H1 (cell line): ENCODE data around the gene HOXD10.

Experiments
- ATF3 ChIP-seq: IDR thresholded peaks from 2 replicates; pipeline ENCODE4 v1.6.1; 2011; ENCODE audit warnings: low read depth, mild to moderate bottlenecking, low read length; ENCODE audit not compliant: insufficient read depth
- CBX8 ChIP-seq: fragments of 300-800, 300-1000 bp; sonication (generic); IDR thresholded peaks from 2 replicates; pipeline ENCODE4 v1.7.1; 2016; ENCODE audit warnings: low read depth, low read length, borderline replicate concordance
- CTCF ChIP-seq, 3 experiments: IDR thresholded peaks; 1 replicate in 2 of 3; 2 replicates in 1 of 3; pipeline versions ENCODE4 v1.5.1 to v1.6.1; 2011; ENCODE audit warnings: low read length in 3 of 3, mild to moderate bottlenecking in 3 of 3, inconsistent platforms in 2 of 3, low read depth in 1 of 3, moderate library complexity in 1 of 3; ENCODE audit not compliant: insufficient read depth in 1 of 3; ENCODE audit errors: control extremely low read depth in 1 of 3
- EP300 ChIP-seq, 2 experiments: IDR thresholded peaks; 1 replicate in 1 of 2; 2 replicates in 1 of 2; pipeline ENCODE4 v1.6.1; 2011 to 2012; ENCODE audit warnings: low read depth in 2 of 2, low read length in 2 of 2, mild to moderate bottlenecking in 2 of 2, borderline replicate concordance in 1 of 2, inconsistent platforms in 1 of 2, moderate library complexity in 1 of 2
- KDM5A ChIP-seq: fragments of 200-600 bp; IDR thresholded peaks from 2 replicates; pipeline ENCODE4 v1.7.1; 2012; ENCODE audit warnings: mild to moderate bottlenecking, low read length, inconsistent platforms, mixed read lengths
- POLR2AphosphoS5 ChIP-seq: IDR thresholded peaks from 2 replicates; pipeline ENCODE4 v1.6.1; 2011; ENCODE audit warnings: low read depth, low read length
- RAD21 ChIP-seq, 2 experiments: IDR thresholded peaks in 1 of 2; conservative IDR thresholded peaks in 1 of 2; 2 replicates each; pipeline ENCODE4 v1.6.1; 2011; ENCODE audit warnings: low read depth in 2 of 2, low read length in 2 of 2, improper control_type of control experiment in 1 of 2, inconsistent platforms in 1 of 2, mild to moderate bottlenecking in 1 of 2, moderate library complexity in 1 of 2
- ZNF274 ChIP-seq: IDR thresholded peaks from 2 replicates; pipeline ENCODE4 v1.7.0; 2012; ENCODE audit warnings: low read length, borderline replicate concordance; ENCODE audit errors: extremely low read depth
- TF ChIP-seq, protein P1 (sequence below): IDR thresholded peaks from 2 replicates; pipeline ENCODE4 v1.6.1; 2012; ENCODE audit warnings: inconsistent platforms

DNA sequence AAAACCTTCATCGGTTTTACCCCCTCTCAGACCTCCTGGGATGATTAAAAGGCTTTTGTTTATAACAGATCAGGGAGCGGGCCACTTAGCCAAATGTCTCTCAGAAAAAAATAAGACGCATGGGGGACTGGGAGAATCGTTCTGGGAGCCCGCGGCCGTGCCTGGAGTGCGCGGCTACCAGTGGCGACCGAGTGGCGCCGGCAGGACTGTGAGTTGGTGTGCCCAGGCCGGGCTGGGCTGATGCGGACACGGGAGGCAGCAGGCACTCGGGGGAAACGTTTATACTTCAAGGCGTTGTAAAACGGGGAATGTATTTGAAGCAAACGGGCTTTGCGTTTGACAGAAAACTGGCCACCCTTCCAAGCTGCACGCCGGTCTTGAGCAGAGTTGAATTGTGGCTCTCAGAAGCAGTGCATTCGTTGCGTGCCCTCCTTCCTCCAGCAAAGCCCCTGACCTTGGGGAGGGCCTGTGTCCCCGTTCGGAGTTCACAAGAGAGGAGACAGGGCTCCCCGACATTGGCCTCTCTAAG, 4.7 kb upstream of the HOXD10 start:
- TF ChIP-seq KDM5A (no peak), CTCF (IDR thresholded peaks at IDR 0.05; ENCODE audit: control extremely low read depth in 1 of 3, insufficient read depth in 1 of 3, low read depth in 1 of 3, low read length in 3 of 3) (no peak), ZNF274 (no peak), CBX8 (peak; percentile 63; the same call in 1 of the 2 replicates), POLR2AphosphoS5 (no peak), ATF3 (no peak), EP300 (IDR thresholded peaks at IDR 0.05; ENCODE audit: borderline replicate concordance in 1 of 2, low read depth in 2 of 2, low read length in 2 of 2) (no peak), RAD21 (IDR thresholded peaks at IDR 0.05 in 1 of 2, conservative IDR thresholded peaks at IDR 0.05 in 1 of 2; ENCODE audit: low read depth in 2 of 2, low read length in 2 of 2) (no peak)
- TF ChIP-seq, protein P1, sequence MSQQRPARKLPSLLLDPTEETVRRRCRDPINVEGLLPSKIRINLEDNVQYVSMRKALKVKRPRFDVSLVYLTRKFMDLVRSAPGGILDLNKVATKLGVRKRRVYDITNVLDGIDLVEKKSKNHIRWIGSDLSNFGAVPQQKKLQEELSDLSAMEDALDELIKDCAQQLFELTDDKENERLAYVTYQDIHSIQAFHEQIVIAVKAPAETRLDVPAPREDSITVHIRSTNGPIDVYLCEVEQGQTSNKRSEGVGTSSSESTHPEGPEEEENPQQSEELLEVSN, result no peak
